Panc1 (cell line): Measurements from ENCODE around the gene HNRNPH2. TPM values are rescaled to one million over a fixed set of nuclear protein-coding genes. Genes with fewer than 3 reads are reported as not detected.

Experiments
- ATAC-seq: fragments of 200-7000 bp; cut with Tn5 transposase; 2 replicates; pipeline ENCODE4 v1.9.1; 2020; ENCODE audit warnings: mild to moderate bottlenecking, moderate library complexity
- BruUV-seq: library from RNA; stranded (reverse); fragments of 400-500 nt; replicated peaks from 2 replicates; lab custom pipeline; 2021; lab: Mats Ljungman, UMichigan
- CTCF ChIA-PET: fragments of 300-600 bp; sonication (Branson Sonifier 250); formaldehyde crosslinking; loops from one replicate; lab custom pipeline; 2022; ENCODE audit warnings: antibody characterized with exemption; lab: Charles Lee
- POLR2A ChIA-PET: fragments of 300-600 bp; sonication (Branson Sonifier 250); formaldehyde crosslinking; loops from one replicate; lab custom pipeline; 2022; ENCODE audit warnings: antibody characterized with exemption; lab: Charles Lee
- DNase-seq: peaks from one replicate; pipeline ENCODE4 v3.0.0-alpha.2; 2010; ENCODE audit warnings: low read depth, low spot score
- H3K27ac ChIP-seq: 2 replicates; pipeline ENCODE4 v1.5.1; 2011; ENCODE audit warnings: mild to moderate bottlenecking, low read length, inconsistent platforms
- H3K27me3 ChIP-seq: fragments of 200-500 bp; sonication (Bioruptor generic); 2 replicates; pipeline ENCODE4 v1.6.0; 2014; ENCODE audit warnings: low read length, inconsistent platforms; ENCODE audit not compliant: control insufficient read depth, insufficient read depth
- H3K36me3 ChIP-seq: fragments of 200-500 bp; sonication (Bioruptor generic); 2 replicates; pipeline ENCODE4 v1.5.1; 2014; ENCODE audit warnings: inconsistent platforms, mild to moderate bottlenecking, low read length, moderate library complexity; ENCODE audit not compliant: control insufficient read depth, insufficient read depth
- H3K4me1 ChIP-seq: 2 replicates; pipeline ENCODE4 v1.5.1; 2011; ENCODE audit warnings: inconsistent platforms, mild to moderate bottlenecking, low read length, moderate library complexity; ENCODE audit not compliant: control insufficient read depth, insufficient read depth
- H3K4me3 ChIP-seq, 2 experiments: 2 replicates each; pipeline ENCODE4 v1.5.1; 2011 to 2012; ENCODE audit warnings: low read depth in 2 of 2, low read length in 2 of 2, mild to moderate bottlenecking in 2 of 2, inconsistent platforms in 1 of 2, moderate library complexity in 1 of 2
- H3K9me3 ChIP-seq: fragments of 200-500 bp; sonication (Bioruptor generic); 2 replicates; pipeline ENCODE4 v1.5.1; 2014; ENCODE audit warnings: low read depth, mild to moderate bottlenecking, inconsistent platforms, low read length, moderate library complexity; ENCODE audit not compliant: control insufficient read depth, insufficient read depth
- CTCF ChIP-seq: fragments of 450-650 bp; IDR thresholded peaks from 2 replicates; pipeline ENCODE4 v1.5.1; 2017; ENCODE audit warnings: mild to moderate bottlenecking
- POLR2AphosphoS5 ChIP-seq: IDR thresholded peaks from 2 replicates; pipeline ENCODE4 v1.6.1; 2012; ENCODE audit warnings: mild to moderate bottlenecking, low read depth, low read length, moderate library complexity
- REST ChIP-seq, 2 experiments: IDR thresholded peaks; 2 replicates each; pipeline ENCODE4 v1.6.1; 2011 to 2012; ENCODE audit warnings: low read depth in 2 of 2, control low read depth in 1 of 2, low read length in 1 of 2, mild to moderate bottlenecking in 1 of 2, moderate library complexity in 1 of 2; ENCODE audit not compliant: insufficient read depth in 1 of 2
- SIN3A ChIP-seq: IDR thresholded peaks from 2 replicates; pipeline ENCODE4 v1.6.1; 2012; ENCODE audit warnings: low read depth, mild to moderate bottlenecking, low read length, moderate library complexity, borderline replicate concordance; ENCODE audit not compliant: insufficient read depth
- TCF7L2 ChIP-seq: IDR thresholded peaks from 2 replicates; pipeline ENCODE4 v1.6.1; 2011; ENCODE audit warnings: mild to moderate bottlenecking, low read depth, low read length, inconsistent platforms
- in situ Hi-C: cut with HindIII; loops from 2 replicates; pipeline ENCODE4 v1.10.0; 2016; ENCODE audit warnings: low sequenced_read_pairs, low pct_unique_long_range_greater_than_20kb
- intact Hi-C: fragments of 100-400 bp; cut with micrococcal nuclease; formaldehyde crosslinking; loops from one replicate; pipeline ENCODE4 v1.10.0; 2022; ENCODE audit not compliant: unreplicated experiment
- total RNA-seq: library from RNA; stranded (reverse); gene quantifications from one replicate; pipeline ENCODE4 v1.2.1, GENCODE V29; 2021; ENCODE audit not compliant: unreplicated experiment

Gene HNRNPH2
- total RNA-seq, 1 experiment from 2014 or later = 91.5 TPM

DNA sequence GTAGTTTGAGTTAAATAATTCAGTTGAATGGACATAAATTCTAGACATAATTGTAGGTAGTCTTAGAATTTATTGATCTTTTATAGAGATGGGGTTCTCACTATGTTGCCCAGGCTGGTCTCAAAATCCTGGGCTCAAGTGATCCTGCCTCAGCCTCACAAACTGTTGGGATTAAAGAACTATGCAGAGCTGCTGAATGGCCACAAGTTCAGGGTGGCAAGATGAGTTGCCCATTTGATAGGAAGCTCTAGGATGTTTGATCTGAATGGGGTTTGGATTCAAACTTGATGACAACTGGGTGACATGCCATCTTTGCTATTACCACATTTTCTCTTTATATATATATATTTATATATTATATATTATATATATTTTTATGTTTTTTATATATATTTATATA, 13.7 kb upstream of the HNRNPH2 start:
- CTCF ChIA-PET = no interaction called here
- no peak for ATAC-seq

DNA sequence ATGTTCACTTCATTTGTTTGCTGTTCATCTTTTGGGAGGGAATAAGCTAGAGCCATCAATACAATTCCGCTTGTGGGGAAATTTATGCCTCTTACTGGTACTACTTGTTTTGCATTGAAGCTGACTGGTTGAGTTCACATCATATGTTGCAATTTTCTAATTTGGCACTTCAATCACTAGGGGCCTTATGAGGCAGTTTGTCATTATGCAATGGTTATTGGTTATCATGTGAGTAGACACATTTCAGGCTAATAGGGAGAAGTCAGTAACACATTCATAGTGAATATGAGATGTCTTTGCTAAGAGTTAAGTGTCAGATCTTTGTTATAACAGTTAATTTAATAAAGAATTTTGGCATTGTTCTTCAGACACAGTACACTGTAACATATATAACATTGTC, 12.2 kb upstream of the HNRNPH2 start:
- CTCF ChIA-PET = no interaction called here
- H3K36me3 ChIP-seq = peaks cover 14% of the 10 kb centered on the region
- no peak for DNase-seq
- intact Hi-C loops (no loop called here), in situ Hi-C loops (no loop called here)
- peaks cover 14% of the 10 kb centered on the region for H3K4me1 ChIP-seq
- no peak overlapping the region for H3K4me3 ChIP-seq
- no peak overlapping the region for H3K27ac ChIP-seq
- TF ChIP-seq POLR2AphosphoS5 (no peak), TCF7L2 (no peak), REST (IDR thresholded peaks at IDR 0.05; ENCODE audit: insufficient read depth in 1 of 2, low read depth in 2 of 2, low read length in 1 of 2) (no peak), CTCF (no peak), SIN3A (no peak)
- no peaks in the 10 kb centered on the region for H3K9me3 ChIP-seq
- BruUV-seq = no TSS peak
- no peak for ATAC-seq
- H3K27me3 ChIP-seq = no peaks in the 10 kb centered on the region
- POLR2A ChIA-PET = no interaction called here

More for the DNA sequence above, 13.7 kb upstream of the HNRNPH2 start:
- 0 out of 2 replicates have a peak, but pooled peaks have one; percentile 45 for TF ChIP-seq POLR2AphosphoS5
- TF ChIP-seq CTCF = no peak
- TF ChIP-seq REST (IDR thresholded peaks at IDR 0.05; ENCODE audit: insufficient read depth in 1 of 2, low read depth in 2 of 2, low read length in 1 of 2) = no peak
- TF ChIP-seq SIN3A = no peak
- TF ChIP-seq TCF7L2 = no peak
- DNase-seq = no peak
- H3K27me3 ChIP-seq = no peaks in the 10 kb centered on the region
- no peak overlapping the region for H3K27ac ChIP-seq
- peaks cover 14% of the 10 kb centered on the region for H3K4me1 ChIP-seq
- in situ Hi-C loops (no loop called here), intact Hi-C loops (no loop called here)
- H3K36me3 ChIP-seq = peaks cover 14% of the 10 kb centered on the region
- H3K9me3 ChIP-seq = no peaks in the 10 kb centered on the region
- no TSS peak for BruUV-seq
- H3K4me3 ChIP-seq = no peak overlapping the region
- POLR2A ChIA-PET = no interaction called here
